HG03039 (cell line): ENCODE measurements around the gene ZNF562.

ENCODE experiments used
- ATAC-seq: cut with Tn5 transposase; IDR thresholded peaks from one replicate; pipeline ENCODE4 v1.9.1; 2021; ENCODE audit warnings: mild to moderate bottlenecking, moderate library complexity; ENCODE audit not compliant: unreplicated experiment

Gene ZNF562

DNA sequence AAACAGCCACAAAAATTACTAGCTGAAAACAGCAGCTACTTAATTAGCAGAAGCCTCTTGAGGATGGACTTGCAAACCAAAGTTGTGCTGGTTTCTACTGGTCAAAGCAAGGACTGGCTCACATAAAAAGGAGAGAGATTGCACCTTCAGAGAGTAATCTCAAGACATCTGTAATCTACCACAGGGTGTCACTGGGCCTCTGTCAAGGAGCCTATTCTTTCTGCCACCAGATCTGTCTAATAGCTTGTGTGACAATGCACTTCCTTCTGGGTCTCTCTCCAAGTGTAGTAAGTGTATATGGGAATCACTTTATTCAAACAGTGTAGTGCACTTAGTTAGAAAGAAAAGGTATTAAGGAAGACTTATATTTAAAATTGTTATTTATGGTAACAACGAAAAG is 29.4 kb downstream of the ZNF562 start:
- ATAC-seq, result no peak

DNA sequence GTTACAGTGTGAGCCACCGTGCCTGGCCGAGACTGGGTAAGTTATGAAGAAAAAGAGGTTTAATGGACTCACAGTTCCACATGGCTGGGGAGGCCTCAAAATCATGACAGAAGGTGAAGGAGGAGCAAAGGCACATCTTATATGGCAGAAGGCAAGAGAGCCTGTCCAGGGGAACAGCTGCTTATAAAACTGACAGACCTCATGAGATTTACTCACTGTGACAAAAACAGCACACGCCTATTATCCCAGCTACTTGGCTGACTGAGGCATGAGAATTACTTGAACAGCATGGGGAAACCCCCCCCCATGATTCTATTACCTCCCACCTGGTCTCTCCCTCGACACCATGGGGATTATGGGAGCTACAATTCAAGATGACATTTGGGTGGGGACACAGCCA is 30.4 kb downstream of the ZNF562 start:
- no peak for ATAC-seq

DNA sequence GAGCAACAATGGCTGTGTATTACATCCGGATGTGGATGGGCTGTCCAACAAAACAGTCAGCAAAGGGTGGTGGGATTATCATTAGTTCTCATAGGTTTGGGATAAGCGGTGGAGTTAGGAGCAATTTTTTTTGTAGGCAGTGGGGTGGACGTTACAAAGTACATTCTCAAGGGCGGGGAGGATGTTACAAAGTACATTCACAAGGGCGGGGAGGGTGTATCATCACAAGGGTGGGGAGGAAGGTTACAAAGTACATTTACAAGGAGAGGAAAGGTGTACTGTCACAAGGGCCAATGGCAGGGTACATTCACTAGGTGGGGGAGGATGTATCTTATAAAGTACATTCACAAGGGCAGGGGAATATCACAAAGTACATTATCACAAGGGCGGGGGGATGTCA is 33.1 kb downstream of the ZNF562 start:
- no peak for ATAC-seq

DNA sequence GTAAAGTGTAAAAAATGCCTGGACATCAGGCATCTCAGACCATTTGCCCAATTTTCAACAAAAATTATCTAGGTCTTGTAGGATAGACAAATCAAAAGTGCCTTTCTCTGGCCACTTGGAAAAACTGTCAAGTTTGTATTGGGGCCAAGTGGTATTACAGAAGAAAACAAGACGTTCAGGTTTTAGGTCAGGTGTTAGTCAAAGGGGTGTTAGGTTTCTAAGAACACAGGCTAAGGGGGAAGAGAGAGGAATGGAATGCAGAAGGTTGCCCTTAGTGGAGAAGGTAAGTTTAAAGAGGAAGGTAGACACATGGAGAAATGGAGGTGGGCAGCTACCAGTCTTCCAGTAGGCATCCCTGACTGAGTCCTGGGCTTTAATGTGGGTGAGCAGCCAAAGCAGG is 33.9 kb downstream of the ZNF562 start:
- no peak for ATAC-seq

DNA sequence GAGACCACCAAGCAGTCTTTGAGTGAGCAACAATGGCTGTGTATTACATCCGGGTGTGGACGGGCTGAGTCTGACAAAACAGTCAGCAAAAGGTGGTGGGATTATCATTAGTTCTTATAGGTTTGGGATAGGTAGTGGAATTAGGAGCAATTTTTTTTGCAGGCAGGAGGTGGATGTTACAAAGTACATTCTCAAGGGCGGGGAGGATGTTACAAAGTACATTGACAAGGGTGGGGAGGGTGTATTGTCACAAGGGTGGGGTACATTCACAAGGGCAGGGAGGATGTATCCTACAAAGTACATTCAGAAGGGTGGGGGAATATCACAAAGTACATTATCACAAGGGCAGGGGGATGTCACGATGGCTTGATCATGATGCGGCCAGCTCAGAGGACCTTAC is 38.9 kb downstream of the ZNF562 start:
- ATAC-seq, result no peak

DNA sequence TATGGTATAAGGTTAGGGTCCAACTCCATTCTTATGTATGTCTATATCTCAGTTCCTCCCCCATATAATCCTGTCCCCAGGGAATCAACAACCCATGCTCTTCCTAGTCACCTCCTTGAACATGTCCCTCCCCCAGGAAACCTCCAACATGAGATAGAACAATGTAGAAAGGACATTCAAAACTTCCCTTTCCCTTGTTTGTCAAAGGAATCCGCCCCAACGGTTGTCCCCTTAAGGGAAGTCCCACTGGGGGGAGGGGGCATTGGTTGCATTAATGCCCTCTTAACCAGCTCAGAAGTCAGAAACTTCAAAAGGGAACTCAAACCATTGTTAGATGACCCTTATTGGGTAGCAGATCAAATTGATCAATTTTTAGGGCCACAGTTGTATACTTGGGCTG is 47.0 kb downstream of the ZNF562 start:
- no peak for ATAC-seq

DNA sequence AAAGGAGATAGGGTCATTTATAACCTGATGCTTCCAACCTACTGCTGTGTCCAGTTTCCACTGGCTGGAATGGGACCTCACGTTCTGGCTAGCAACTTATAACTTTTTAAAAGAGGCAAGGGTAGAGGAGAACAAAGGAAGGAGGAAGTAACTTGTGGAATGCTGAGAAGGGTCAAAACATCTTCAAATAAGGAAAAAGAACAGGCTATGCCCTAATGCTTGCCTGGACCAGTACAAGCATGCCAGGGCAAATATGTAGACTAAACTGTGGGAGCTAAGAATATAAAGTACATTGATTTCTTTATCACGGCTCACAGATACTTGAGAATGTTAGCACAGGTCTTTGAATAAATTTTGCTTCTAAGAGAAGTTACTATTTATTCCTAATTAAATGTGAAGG is 52.4 kb downstream of the ZNF562 start:
- ATAC-seq, result no peak

DNA sequence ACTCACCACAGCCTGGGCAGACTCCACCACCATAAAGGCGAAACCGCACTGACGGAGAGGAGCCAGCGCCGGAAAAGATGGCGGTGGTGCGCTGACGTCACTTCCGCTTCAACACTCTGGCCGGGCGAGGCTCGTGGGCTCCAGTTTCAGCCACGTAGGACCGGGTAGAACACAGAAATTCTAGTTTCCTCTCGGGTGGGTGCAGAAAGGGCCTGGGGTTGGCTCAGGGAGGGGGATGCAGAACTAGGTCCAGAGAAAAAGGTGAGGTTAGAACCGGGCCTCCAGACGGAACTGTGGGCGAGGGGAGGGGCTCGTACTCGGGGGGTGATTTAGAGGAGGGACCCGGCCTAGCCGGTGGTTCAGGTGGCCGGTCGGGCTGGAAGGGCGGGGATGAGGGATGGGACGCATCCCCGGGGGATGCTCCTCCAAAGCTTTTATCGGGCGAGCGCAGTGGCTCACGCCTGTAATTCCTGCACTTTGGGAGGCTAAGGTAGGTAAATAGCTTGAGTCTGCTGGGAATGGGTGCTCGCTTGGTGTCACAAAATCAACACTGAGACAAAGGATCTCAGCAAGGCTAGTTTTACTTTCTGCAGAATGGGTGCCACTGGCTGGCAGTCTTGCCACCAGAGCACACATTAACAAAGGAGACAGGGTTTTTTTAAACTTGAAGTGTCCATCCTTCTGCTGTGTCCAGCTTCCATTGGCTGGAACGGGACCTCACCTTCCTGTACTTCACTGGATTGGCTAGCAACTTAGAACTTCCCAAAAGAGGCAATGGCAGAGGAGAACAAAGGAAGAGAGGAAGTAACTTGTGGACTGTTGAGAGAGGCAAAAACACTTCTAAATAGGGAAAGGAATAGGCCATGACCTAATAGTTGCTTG is 53.5 kb downstream of the ZNF562 start, which contains the start of gene ZNF561:
TSS of gene ZNF561 (minus strand) at position 77 of the 882 bp plus-strand sequence. CDS start 1,776 bp downstream, outside the sequence.
- peak; percentile 70 for ATAC-seq

DNA sequence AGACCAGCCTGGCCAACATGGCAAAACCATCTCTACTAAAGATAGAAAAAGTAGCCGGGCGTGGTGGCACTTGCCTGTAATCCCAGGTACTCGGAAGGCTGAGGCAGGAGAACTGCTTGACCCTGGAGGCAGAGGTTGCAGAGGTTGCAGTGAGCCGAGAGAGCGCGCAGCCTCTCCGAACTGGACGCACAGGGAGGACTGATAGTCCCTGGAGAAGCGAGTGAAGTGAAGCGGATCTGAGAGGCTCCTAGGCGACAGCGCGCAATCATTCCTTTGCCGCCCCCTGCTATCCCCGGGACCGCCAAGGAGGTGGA is 54.1 kb downstream of the ZNF562 start:
- ATAC-seq, result no peak

DNA sequence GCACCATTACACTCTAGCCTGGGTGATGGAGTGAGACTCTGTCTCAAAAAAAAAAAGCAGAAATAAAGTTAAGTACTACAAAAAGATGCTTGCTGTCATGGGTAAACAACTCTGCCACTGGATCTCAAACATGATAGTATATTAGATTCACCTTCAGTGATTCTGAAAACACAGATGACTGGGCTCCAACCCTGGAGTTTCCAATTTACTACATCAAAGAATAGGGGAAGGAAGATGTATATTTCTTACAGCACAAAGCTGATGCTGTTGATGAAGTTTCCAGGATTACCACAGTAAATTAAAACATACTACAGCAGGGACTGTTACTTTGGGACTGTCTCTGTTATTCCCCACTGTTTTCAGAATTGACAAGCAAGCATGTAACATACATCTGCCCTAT is 59.1 kb downstream of the ZNF562 start:
- no peak for ATAC-seq

DNA sequence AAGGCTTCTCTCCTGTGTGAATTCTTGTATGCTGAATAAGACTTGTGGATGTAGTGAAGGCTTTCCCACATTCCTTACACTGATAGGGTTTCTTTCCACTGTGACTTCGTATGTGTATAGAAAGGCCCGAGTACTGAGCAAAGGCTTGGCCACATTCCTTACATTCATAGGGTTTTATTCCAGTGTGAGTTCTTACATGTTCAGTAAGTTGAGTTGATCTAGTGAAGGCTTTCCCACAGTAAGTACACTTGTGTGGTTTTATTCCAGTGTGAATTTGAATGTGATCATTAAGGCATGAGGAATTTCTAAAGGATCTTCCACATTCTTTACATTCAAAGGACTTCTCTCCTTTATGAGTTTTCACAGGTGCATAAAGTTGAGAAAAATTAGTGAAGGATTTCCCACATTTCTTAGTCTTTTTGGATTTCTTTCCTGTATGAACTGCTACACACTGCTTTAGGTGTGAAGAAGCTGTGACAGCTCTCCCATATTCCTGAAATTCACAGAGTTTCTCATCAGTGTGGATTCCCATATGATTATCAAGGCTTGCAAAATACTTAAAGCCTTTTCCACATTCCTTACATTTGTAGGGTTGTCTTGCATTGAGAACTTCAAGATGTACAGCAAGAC is 64.3 kb downstream of the ZNF562 start:
- no peak for ATAC-seq

DNA sequence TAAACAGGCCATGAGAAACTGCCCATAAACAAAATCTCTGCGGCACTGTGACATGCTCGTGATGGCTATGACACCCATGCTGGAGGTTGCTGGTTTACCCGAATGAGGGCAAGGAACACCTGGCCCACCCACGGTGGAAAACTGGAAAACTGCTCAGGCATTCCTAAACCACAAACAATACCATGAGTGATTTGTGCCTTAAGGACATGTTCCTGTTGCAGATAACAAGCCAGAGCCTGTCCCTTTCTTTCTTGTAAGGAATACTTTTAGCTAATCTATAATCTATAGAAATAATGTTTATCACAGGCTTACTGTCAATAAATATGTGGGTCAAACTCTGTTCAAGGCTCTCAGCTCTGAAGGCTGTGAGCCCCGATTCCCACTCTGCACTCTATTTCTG is 66.0 kb downstream of the ZNF562 start:
- ATAC-seq, result no peak

DNA sequence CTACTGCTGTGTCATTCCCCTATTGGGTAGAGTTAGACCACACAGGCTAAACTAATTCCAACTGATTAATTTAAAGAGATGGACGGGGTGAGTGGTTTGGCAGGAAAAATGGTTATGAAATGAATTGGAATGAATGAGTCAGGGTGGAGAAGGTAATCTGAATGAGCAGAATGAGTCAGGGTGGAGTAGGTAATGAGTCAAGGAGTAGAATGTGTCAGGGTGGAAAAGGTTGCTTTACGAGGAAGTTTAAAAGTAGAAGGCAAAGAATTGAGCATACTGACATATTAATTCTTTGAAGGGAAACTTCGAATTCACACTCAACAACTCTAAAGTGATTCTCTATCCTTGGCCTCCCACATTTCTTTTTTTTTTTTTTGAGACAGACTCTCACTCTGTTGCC is 77.9 kb downstream of the ZNF562 start:
- ATAC-seq, result no peak
